Panc1 (cell line): Measurements from ENCODE around the gene SBF2. TPM values are rescaled to one million over a fixed set of nuclear protein-coding genes. Genes with fewer than 3 reads are reported as not detected.

Source experiments
- ATAC-seq: fragments of 200-7000 bp; cut with Tn5 transposase; 2 replicates; pipeline ENCODE4 v1.9.1; 2020; ENCODE audit warnings: mild to moderate bottlenecking, moderate library complexity
- BruUV-seq: library from RNA; stranded (reverse); fragments of 400-500 nt; replicated peaks from 2 replicates; lab custom pipeline; 2021; lab: Mats Ljungman, UMichigan
- CTCF ChIA-PET: fragments of 300-600 bp; sonication (Branson Sonifier 250); formaldehyde crosslinking; loops from one replicate; lab custom pipeline; 2022; ENCODE audit warnings: antibody characterized with exemption; lab: Charles Lee
- POLR2A ChIA-PET: fragments of 300-600 bp; sonication (Branson Sonifier 250); formaldehyde crosslinking; loops from one replicate; lab custom pipeline; 2022; ENCODE audit warnings: antibody characterized with exemption; lab: Charles Lee
- DNase-seq: peaks from one replicate; pipeline ENCODE4 v3.0.0-alpha.2; 2010; ENCODE audit warnings: low read depth, low spot score
- H3K27ac ChIP-seq: 2 replicates; pipeline ENCODE4 v1.5.1; 2011; ENCODE audit warnings: mild to moderate bottlenecking, low read length, inconsistent platforms
- H3K27me3 ChIP-seq: fragments of 200-500 bp; sonication (Bioruptor generic); 2 replicates; pipeline ENCODE4 v1.6.0; 2014; ENCODE audit warnings: low read length, inconsistent platforms; ENCODE audit not compliant: control insufficient read depth, insufficient read depth
- H3K36me3 ChIP-seq: fragments of 200-500 bp; sonication (Bioruptor generic); 2 replicates; pipeline ENCODE4 v1.5.1; 2014; ENCODE audit warnings: inconsistent platforms, mild to moderate bottlenecking, low read length, moderate library complexity; ENCODE audit not compliant: control insufficient read depth, insufficient read depth
- H3K4me1 ChIP-seq: 2 replicates; pipeline ENCODE4 v1.5.1; 2011; ENCODE audit warnings: inconsistent platforms, mild to moderate bottlenecking, low read length, moderate library complexity; ENCODE audit not compliant: control insufficient read depth, insufficient read depth
- H3K4me3 ChIP-seq, 2 experiments: 2 replicates each; pipeline ENCODE4 v1.5.1; 2011 to 2012; ENCODE audit warnings: low read depth in 2 of 2, low read length in 2 of 2, mild to moderate bottlenecking in 2 of 2, inconsistent platforms in 1 of 2, moderate library complexity in 1 of 2
- H3K9me3 ChIP-seq: fragments of 200-500 bp; sonication (Bioruptor generic); 2 replicates; pipeline ENCODE4 v1.5.1; 2014; ENCODE audit warnings: low read depth, mild to moderate bottlenecking, inconsistent platforms, low read length, moderate library complexity; ENCODE audit not compliant: control insufficient read depth, insufficient read depth
- POLR2AphosphoS5 ChIP-seq: IDR thresholded peaks from 2 replicates; pipeline ENCODE4 v1.6.1; 2012; ENCODE audit warnings: mild to moderate bottlenecking, low read depth, low read length, moderate library complexity
- REST ChIP-seq, 2 experiments: IDR thresholded peaks; 2 replicates each; pipeline ENCODE4 v1.6.1; 2011 to 2012; ENCODE audit warnings: low read depth in 2 of 2, control low read depth in 1 of 2, low read length in 1 of 2, mild to moderate bottlenecking in 1 of 2, moderate library complexity in 1 of 2; ENCODE audit not compliant: insufficient read depth in 1 of 2
- SIN3A ChIP-seq: IDR thresholded peaks from 2 replicates; pipeline ENCODE4 v1.6.1; 2012; ENCODE audit warnings: low read depth, mild to moderate bottlenecking, low read length, moderate library complexity, borderline replicate concordance; ENCODE audit not compliant: insufficient read depth
- TCF7L2 ChIP-seq: IDR thresholded peaks from 2 replicates; pipeline ENCODE4 v1.6.1; 2011; ENCODE audit warnings: mild to moderate bottlenecking, low read depth, low read length, inconsistent platforms
- in situ Hi-C: cut with HindIII; loops from 2 replicates; pipeline ENCODE4 v1.10.0; 2016; ENCODE audit warnings: low sequenced_read_pairs, low pct_unique_long_range_greater_than_20kb
- intact Hi-C: fragments of 100-400 bp; cut with micrococcal nuclease; formaldehyde crosslinking; loops from one replicate; pipeline ENCODE4 v1.10.0; 2022; ENCODE audit not compliant: unreplicated experiment
- total RNA-seq: library from RNA; stranded (reverse); gene quantifications from one replicate; pipeline ENCODE4 v1.2.1, GENCODE V29; 2021; ENCODE audit not compliant: unreplicated experiment
- TF ChIP-seq, protein P1 (sequence below): fragments of 450-650 bp; IDR thresholded peaks from 2 replicates; pipeline ENCODE4 v1.5.1; 2017; ENCODE audit warnings: mild to moderate bottlenecking

SBF2 gene
- total RNA-seq, 1 experiment from 2014 or later = 65.0 TPM

DNA sequence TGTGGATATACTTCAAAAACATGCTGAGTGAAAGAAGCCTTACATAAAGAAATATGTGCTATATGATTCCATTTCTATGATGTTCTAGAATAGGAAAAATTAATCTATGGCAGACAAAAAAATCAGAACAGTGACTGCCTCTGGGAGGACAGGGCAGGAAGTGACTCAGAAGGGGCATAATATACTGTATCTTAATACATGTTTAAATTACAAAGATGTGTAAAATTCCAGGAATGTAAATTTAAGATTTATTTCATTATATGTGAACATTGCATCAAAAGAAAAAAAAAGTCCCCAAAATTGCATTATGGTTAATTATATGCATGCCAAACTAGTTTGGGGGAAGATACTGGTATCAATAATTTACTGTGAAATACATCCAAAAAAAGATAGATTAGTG is 32.2 kb downstream of the SBF2 start:
- peaks cover 11% of the 10 kb centered on the region; the same call in 1 of the 2 replicates for H3K4me1 ChIP-seq
- intact Hi-C loops = no loop called here
- no peak overlapping the region; the same call in 1 of the 2 replicates for H3K27ac ChIP-seq
- TF ChIP-seq, protein P1, sequence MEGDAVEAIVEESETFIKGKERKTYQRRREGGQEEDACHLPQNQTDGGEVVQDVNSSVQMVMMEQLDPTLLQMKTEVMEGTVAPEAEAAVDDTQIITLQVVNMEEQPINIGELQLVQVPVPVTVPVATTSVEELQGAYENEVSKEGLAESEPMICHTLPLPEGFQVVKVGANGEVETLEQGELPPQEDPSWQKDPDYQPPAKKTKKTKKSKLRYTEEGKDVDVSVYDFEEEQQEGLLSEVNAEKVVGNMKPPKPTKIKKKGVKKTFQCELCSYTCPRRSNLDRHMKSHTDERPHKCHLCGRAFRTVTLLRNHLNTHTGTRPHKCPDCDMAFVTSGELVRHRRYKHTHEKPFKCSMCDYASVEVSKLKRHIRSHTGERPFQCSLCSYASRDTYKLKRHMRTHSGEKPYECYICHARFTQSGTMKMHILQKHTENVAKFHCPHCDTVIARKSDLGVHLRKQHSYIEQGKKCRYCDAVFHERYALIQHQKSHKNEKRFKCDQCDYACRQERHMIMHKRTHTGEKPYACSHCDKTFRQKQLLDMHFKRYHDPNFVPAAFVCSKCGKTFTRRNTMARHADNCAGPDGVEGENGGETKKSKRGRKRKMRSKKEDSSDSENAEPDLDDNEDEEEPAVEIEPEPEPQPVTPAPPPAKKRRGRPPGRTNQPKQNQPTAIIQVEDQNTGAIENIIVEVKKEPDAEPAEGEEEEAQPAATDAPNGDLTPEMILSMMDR = no peak
- no peaks in the 10 kb centered on the region for H3K36me3 ChIP-seq
- H3K9me3 ChIP-seq = no peaks in the 10 kb centered on the region
- ChIA-PET CTCF (no interaction called here), POLR2A (no interaction called here)
- no peaks in the 10 kb centered on the region for H3K27me3 ChIP-seq
- BruUV-seq = no TSS peak
- in situ Hi-C loops = no loop called here
- no peak overlapping the region for H3K4me3 ChIP-seq
- ATAC-seq (no peak), DNase-seq (no peak)

DNA sequence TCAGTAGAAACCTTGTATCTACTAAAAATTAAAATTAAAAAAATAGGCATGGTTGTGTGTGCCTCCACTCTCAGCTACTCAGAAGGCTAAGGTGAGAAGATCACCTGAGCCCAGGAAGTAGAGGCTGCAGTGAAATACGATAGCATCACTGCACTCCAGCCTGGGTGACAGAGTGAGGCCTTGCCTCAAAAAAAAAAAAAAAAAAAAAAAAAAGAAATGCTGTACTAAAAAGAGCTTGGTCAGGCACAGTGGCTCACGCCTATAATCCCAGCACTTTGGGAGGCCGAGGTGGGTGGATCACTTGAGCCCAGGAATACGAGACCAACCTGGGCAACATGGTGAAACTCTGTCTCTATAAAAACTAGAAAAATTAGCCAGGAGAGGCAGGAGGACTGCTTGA is 36.5 kb downstream of the SBF2 start:
- H3K4me1 ChIP-seq = peaks cover 4% of the 10 kb centered on the region; the same call in 1 of the 2 replicates
- TF ChIP-seq POLR2AphosphoS5 = no peak
- no peak for TF ChIP-seq SIN3A
- no peak for TF ChIP-seq TCF7L2
- TF ChIP-seq, protein P1 = no peak
- no peak for TF ChIP-seq REST (IDR thresholded peaks at IDR 0.05; ENCODE audit: insufficient read depth in 1 of 2, low read depth in 2 of 2, low read length in 1 of 2)
- H3K4me3 ChIP-seq = no peak overlapping the region
- in situ Hi-C loops (no loop called here), intact Hi-C loops (no loop called here)
- ATAC-seq (no peak), DNase-seq (no peak)
- no peaks in the 10 kb centered on the region for H3K36me3 ChIP-seq
- no peaks in the 10 kb centered on the region for H3K9me3 ChIP-seq
- H3K27me3 ChIP-seq = no peaks in the 10 kb centered on the region
- no TSS peak for BruUV-seq
- ChIA-PET CTCF (interaction anchor here (0.6 to 0.7 kb wide), 5 partner anchors 29 to 645 kb away, joined by 3 to 10 read pairs (median 3); no protein-coding TSS in a partner anchor), POLR2A (interaction anchor here (0.6 to 1.7 kb wide), 4 partner anchors 9 to 246 kb away, joined by 3 to 9 read pairs (median 4); no protein-coding TSS in a partner anchor)
- no peak overlapping the region for H3K27ac ChIP-seq
